ENCODE results near the gene L1TD1.
"Not testable (repeated sequence)": the region's sequence is repeated elsewhere in the genome, so short reads cannot be mapped to it uniquely, and the experiment has no call there.

The L1TD1 gene, protein sequence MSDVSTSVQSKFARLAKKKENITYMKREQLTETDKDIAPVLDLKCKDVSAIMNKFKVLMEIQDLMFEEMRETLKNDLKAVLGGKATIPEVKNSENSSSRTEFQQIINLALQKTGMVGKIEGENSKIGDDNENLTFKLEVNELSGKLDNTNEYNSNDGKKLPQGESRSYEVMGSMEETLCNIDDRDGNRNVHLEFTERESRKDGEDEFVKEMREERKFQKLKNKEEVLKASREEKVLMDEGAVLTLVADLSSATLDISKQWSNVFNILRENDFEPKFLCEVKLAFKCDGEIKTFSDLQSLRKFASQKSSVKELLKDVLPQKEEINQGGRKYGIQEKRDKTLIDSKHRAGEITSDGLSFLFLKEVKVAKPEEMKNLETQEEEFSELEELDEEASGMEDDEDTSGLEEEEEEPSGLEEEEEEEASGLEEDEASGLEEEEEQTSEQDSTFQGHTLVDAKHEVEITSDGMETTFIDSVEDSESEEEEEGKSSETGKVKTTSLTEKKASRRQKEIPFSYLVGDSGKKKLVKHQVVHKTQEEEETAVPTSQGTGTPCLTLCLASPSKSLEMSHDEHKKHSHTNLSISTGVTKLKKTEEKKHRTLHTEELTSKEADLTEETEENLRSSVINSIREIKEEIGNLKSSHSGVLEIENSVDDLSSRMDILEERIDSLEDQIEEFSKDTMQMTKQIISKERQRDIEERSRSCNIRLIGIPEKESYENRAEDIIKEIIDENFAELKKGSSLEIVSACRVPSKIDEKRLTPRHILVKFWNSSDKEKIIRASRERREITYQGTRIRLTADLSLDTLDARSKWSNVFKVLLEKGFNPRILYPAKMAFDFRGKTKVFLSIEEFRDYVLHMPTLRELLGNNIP

DNA sequence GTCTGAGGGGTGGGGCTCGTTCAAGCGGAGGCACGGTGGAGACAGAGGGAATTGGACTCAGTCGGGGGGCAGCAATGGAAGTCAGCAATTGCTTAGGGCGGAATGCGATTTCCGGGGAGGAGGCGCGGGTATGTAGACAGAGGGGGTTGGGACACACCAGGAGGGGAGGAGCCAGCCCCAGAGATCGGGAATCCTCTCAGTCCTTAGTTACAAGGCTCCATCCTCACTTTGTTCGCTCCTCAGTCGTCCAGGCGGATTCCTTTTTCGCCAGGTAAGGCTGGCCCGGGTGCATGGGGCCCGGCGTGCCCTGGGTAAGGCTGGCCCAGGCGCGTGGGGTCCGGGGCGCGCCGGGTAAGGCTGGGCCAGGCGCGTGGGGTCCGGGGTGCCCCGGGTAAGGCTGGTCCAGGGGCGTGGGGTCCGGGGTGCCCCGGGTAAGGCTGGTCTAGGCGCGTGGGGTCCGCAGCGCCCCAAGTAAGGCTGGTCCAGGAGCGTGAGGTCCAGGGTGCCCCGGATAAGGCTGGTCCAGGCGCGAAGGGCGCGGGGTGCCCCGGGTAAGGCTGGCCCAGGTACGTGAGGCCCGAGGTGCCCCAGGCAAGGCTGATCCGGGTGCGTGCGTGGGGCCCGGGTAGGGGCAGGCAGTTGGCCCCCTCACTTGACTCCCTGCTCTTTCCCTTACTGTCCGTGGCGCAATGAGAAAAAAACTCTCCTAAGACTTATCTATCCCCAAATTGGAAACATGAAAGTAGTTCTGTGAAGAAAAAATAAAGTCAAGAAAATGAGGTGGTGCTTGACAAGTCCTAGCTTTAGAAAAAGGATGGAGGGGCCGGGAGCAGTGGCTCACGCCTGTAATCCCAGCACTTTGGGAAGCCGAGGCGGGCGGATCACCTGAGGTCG is at the start of gene L1TD1:
Gene L1TD1 (plus strand): TSS at position 199 of the 894 bp plus-strand sequence. CDS start 11,780 bp downstream, outside the sequence.
- DNase-seq: no peak

DNA sequence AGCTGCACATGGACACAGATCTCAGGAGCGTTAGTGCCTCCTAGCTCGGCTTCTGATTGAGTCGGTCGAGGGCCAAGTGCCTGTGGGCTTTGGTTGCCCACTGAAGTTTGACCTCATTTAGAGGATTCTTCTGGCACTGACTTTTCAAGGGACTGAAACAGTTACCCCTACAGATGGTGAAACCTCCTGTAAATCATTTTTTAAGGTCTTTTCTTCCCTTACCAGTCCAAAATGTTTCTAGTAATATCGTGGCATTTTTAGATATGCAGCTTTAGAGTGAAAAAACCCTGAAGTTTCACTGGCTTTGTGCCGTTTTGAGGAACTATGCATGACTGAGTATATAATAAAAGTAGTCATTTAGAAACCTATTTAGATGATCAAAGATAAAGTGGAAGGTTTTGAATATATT is 34.7 kb upstream of the L1TD1 start:
- no peak for DNase-seq

DNA sequence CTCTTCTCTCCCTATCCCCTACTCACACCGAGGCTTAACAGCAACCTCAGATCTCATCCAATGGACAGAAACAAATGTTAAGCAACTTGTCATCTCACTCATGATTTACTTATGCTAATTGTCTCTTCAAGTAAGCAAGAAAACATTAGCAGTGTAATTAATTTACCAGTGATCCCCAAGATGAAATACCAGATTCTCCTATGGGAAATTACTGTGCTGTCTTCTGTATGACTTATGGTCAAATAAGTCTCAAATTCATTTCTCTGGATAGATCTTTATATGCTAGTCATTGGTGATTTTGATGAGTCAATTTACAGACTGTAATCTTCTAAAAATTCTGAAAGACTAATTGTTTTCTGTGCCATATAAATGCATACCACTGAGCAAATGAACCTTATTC is 32.9 kb upstream of the L1TD1 start:
- DNase-seq: no peak

DNA sequence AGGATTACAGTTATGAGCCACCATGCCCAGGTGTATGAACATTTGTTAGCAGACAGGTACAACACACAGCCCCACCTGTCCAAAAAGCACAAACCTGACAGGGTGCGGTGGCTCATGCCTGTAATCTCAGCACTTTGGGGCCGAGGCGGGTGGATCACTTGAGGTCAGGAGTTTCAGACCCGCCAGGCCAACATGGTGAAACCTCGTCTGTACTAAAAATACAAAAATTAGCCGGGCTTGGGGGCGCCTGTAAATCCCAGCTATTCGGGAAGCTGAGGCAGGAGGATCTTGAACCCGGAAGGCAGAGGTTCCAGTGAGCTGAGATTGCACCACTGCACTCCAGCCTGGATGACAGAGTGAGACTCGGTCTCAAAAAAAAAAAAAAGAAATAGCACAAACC is 24.3 kb upstream of the L1TD1 start:
- DNase-seq: not testable (repeated sequence)

DNA sequence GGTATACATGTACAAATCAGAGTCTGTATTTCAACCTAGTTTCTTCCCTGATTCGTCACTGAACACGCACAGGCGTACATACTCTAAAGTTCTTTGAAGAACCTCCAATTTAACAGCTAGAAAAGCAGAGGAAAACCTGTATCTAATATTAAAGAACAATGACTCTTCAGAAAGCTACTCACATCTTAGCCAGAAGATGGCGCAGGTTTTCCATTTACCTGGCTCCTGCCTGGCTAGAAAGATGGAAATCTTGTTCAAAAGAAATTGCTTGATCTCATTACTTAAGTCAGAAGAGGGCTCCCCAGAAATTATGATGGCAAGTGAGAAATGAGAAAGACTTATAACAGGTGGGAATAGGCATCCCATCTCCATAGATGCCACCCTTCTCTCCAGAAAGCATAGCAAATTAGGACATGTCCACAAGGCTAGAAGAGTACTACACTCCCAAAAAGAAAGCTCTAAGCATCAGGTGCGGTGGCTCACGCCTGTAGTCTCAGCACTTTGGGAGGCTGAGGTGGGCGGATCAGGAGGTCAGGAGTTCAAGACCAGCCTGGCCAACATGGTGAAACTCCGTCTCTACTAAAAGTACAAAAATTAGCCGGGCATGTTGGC is 19.0 kb upstream of the L1TD1 start:
- peak in 1 of 2 donors; percentile 40 for DNase-seq

DNA sequence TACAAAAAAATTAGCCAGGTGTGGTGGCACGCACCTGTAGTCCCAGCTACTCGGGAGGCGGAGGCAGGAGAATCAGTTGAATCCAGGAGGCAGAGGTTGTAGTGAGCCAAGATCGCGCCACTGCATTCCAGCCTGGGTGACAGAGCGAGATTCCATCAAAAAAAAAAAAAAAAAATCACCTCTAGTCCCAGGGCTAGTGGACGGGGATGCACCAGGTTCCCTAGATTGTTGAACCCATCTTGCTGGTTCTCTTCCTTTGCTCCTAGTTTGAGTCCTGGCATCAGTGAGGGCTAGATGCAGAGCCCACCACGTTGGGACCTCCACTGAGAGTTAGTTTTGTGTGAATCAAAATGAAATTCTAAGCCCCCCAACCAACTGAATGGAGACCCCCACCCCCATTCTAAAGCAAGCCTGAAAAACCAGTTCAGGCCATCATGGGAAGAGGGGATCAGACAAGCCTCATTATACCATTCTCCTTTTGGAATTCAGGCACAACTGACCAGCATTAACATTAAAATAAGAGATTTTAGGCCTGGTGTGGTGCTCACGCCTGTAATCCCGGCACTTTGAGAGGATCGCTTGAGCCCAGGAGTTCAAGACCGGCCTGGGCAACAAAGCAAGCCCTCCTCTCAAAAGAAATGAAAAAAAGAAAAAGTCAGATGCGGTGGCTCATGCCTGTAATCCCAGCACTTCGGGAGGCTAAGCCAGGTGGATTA is 17.9 kb upstream of the L1TD1 start:
- DNase-seq: no peak

DNA sequence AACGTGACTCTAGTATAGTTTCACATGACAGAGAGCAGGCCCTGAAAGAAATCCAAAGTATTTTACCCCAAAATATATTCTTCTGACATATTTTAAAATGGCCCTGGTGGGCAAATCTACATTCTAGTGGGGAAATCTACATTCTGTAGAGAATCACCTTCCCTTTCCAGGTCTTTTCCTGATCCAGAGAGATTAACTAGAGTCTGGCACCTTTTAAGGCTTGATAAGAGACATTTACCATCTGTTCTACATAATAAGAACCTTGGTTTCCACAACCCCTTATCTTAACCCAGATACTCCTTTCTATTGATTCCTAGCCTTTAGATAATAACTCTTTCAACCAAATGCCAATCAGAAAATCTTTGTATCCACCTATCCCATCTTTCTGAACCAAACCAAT is 17.0 kb upstream of the L1TD1 start:
- no peak for DNase-seq

DNA sequence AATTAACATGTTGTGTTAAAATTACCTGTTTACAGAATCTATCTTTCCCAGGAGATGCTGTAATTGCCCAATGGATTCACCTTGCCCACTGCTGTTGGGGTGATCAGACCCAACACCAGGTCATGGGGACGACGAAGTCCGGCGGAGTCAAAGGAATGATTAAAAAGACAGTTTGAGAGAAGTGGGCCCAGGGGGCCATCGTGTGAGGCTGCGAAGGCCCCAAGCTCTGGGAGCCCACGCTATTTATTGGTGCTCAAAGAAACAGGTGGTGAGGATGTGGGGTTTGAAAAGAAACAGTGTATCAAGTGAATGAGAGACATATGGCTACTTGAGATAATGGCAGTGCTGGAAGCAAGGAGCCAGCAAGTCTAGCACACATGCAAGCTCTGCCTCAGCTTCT is 16.3 kb upstream of the L1TD1 start:
- DNase-seq: no peak

DNA sequence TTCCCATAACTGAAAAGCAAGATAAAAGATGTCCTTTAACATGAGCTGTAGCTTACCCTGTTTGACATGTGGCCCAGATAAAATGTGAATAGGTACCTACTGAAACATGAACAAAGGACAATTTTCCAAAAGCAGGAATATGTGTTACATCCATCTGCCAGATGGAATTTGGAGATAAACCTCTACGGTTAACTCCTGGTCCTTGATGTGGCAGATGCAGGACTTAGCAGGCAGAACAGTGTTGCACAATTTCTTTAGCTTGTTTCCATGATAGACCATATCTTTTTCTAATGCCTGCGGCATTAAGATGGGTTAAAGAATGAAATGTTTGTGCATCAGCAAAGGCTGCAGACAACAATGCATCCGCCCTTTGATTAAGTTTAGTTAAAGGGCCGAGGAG is 14.6 kb upstream of the L1TD1 start:
- not testable (repeated sequence) for DNase-seq

DNA sequence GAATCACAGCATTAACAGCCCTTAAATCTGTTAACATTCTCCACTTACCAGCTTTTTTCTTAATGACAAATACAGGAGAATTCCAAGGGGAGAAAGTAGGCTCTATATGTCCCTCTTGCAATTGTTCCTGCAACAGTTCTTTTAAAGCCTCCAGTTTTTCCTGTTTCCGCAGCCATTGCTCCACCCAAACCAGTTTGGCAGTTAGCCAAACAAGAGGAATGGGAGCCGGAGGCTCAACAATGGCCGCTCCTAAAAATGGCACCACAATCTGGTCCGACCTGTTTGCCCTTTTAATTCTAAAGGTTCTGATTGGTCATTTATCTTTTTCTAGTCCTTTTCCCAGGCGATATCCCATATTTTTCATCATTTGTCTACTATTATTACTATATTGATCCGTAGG is 14.0 kb upstream of the L1TD1 start:
- no peak for DNase-seq

DNA sequence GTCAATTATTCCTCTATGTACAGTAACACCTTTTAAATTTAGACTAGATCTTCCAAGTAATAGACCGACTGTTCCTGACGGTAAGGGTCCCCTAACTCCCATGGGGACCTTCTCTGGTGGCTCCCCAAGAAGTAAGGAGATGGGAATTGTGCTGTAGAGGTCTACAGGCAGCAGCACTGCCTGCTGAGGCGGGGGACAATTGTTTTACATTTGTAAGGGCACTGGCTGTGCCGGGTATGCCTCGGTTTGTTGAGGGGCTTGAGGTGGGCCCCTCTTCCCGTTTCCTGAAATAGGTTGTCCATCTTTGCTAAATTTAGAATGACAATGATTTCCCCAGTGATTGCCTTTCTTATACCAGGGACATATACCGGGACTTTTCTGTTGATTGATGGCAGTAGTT is 13.1 kb upstream of the L1TD1 start:
- DNase-seq: no peak

DNA sequence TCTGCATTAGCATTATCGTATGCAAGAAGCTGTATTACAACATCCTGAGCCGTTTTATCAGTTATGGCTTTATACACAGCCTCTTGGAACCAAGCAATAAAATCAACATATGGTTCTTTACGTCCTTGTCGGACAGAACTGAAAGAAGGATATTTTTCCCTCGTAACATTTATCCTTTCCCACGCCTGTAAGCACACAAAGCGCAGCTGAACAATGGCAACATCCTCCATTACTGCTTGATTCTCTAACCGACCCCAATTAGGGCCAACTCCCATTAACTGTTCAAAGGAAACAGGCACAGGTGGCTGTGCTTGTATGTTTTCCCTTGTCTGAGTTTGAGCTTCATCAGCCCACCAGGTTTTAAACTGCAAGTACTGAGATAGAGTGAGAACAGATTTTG is 12.5 kb upstream of the L1TD1 start:
- not testable (repeated sequence) for DNase-seq

DNA sequence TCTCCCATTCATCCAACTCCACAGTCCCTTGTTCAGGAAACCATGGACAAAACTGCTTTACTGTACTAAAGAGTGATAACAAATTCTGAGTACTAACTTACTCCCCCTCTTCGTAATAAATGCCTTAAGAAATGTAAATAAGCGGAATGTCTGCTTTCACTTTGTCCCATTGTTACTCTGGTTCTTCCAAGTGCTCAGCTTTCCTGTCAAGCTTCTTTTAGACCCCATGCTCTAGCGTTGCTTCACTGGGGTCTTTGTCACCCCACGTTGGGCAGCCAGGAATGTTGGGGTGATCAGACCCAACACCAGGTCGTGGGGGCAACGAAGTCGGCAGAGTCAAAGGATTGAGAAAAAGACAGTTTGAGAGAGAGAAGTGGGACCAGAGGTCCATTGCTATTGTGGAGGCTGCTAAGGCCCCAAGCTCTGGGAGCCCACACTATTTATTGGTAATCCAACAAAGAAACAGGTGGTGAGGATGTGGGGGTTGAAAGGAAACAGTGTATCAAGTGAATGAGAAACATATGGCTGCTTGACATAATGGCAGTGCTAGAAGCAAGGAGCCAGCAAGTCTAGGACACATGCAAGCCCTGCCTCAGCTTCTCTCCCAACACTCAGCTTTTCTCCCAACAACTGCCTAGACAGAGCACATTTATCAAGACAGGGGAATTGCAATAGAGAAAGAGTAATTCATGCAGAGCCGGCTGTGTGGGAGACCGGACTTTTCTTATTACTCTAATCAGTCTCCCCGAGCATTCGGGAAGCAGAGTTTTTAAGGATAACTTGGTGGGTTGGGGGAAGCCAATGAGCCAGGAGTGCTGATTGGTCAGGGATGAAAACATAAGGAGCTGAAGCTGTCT is 11.3 kb upstream of the L1TD1 start:
- DNase-seq: not testable (repeated sequence)

DNA sequence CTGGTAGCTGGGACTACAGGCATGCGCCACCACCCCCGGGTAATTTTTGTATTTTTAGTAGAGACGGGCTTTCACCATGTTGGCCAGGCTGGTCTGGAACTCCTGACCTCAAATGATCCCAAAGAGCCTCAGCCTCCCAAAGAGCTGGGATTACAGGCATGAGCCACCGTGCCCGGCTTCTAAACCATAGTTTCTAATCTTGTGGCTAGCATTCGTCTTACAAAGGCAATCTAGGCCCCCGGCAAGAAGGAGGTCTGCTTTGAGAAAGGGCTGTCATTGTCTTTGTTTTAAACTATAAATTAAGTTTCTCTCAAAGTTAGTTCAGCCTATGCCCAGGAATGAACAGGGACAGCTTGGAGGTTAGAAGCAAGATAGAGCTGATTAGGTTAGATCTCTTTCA is 10.3 kb upstream of the L1TD1 start:
- no peak for DNase-seq

DNA sequence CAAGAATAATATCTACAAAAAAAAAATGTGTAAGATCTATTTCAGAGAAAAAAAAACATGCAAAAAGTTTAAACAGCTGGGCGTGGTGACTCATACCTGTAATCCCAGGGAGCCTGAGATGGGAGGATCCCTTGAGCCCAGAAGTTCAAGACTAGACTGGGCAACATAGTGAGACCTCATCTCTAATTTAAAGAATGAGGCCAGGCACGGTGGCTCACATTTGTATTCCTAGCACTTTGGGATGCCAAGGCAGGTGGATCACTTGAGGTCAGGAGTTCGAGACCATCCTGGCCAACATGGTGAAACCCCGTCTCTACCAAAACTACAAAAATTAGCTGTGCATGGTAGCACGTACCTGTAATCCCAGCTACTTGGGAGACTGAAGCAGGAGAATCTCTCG is 9.4 kb upstream of the L1TD1 start:
- not testable (repeated sequence) for DNase-seq

DNA sequence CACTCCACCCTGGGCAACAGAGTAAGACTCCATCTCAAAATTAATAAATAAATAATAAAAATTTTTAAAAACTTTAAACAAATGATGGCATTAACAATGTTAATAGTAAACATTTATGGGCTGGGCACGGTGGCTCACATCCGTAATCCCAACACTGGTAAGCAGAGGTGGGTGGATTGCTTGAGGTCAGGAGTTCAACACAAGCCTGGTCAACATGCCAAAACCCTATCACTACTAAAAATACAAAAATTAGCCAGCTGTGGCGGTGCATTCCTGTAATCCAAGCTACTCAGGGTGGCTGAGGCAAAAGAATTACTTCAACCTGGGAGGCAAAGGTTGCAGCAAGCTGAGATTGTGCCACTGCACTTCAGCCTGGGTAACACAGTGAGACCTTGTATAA is 9.0 kb upstream of the L1TD1 start:
- no peak for DNase-seq

DNA sequence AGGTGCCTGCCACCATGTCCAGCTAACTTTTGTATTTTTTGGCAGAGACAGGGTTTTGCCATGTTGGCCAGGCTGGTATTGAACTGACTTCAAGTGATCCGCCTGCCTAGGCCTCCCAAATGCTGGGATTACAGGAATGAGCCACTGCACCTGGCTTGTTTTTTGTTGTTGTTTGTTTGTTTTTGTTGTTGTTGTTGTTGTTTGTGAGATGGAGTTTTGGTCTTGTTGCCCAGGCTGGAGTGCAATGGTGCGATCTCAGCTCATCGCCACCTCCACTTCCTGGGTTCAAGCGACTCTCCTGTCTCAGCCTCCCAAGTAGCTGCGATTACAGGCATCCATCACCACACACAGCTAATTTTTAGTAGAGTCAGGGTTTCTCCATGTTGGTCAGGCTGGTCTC is 7.1 kb upstream of the L1TD1 start:
- DNase-seq: no peak

DNA sequence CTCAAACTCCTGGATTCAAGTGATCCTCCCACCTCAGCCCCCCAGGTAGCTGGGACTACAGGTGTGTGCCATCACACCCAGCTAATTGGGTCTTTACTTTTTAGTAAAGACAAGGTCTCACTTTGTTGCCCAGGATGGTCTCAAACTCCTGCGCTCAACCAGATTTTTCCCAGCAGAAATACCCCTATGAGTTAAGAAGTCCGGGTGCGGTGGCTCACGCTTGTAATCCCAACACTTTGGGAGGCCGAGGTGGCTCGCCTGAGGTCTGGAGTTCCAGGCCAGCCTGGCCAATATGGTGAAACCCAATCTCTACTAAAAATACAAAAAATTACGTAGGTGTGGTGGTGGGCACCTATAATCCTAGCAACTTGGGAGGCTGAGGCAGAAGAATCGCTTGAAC is 6.5 kb upstream of the L1TD1 start:
- no peak for DNase-seq

DNA sequence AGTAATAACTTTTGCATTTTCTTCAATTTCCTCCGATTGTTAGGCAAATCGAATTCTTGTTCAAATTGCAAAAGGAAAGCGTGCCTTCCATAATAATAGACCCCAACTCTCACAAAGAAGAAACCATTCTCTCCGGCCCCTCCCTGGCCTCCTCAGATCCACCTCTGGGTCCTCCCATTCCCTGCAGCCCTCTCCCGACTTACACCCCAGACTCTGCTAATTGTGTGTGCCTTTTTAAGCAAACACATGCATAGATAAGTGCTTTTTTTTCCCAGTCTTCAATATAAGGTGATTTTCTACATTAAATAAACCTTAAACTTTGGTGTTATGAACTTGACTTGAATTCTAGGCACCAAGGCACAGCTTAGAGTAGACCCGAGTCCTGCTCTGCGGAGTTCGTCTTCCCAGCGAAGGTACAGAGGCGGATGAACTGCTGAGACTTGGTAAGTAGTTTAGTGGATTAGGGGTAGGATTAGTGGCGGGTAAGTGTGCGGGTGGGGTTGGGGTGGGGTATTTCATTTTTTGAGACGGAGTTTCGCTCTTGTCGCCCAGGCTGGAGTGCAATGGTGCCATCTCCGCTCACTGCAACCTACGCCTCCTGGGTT is 1.5 kb downstream of the L1TD1 start:
- no peak for DNase-seq

DNA sequence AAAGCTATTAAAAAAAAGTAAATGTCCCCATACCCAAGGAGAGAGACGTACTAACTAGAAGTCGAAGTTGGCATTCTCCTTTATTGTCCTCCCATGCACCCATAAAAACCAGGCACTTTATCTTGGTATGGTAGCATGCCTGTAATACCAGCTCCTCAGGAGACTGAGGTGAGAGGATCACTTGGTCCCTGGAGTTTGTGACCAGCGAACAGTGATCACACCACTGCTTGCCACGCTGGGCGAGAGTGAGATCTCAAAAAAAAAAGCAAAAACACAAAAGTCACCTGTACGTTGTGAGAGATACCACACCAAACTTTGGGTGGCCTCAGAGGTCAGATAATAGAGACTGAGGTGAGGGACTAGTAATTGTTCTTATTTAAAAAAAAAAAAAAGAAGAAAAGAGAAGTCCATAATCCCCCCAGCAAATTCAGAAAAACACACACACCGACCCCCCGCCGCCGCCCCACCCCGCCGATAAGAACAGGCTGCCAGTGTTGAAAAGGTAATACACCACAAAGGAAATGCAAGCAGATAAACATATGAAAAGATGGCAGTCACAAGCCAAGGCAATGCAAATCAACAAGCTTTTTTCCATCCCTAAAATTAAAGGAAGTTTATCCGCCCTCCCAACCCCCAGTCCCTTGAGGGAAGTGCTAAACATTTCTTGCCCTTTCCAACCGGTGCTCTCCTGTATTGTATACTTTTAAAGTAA is 3.6 kb downstream of the L1TD1 start:
- DNase-seq: no peak

All from CD4-positive, alpha-beta T cell treated with Interleukin-1 beta for 1 hour (primary cell).